Astrocyte (in vitro differentiated cells and primary cell): ENCODE measurements around the gene ABCC8. TPM values are rescaled to one million over a fixed set of nuclear protein-coding genes. Genes with fewer than 3 reads are reported as not detected.

ENCODE experiments used
- DNase-seq: peaks from one replicate; pipeline ENCODE4 v3.0.0-alpha.2; 2010; ENCODE audit warnings: low read depth
- FAIRE-seq: peaks from 2 replicates; lab custom pipeline; 2011; peaks lifted over from hg19 to GRCh38; lab: Jason Lieb, UNC
- H2AFZ ChIP-seq: 2 replicates; pipeline ENCODE4 v1.6.0; 2012; ENCODE audit warnings: low read depth, low read length, inconsistent platforms
- H3K27ac ChIP-seq: 2 replicates; pipeline ENCODE4 v1.5.1; 2011; ENCODE audit warnings: low read depth, low read length, inconsistent platforms
- H3K27me3 ChIP-seq: 2 replicates; pipeline ENCODE4 v1.6.0; 2011; ENCODE audit warnings: low read length, inconsistent platforms; ENCODE audit not compliant: insufficient read depth
- H3K36me3 ChIP-seq: 2 replicates; pipeline ENCODE4 v1.5.1; 2011; ENCODE audit warnings: low read length, inconsistent platforms; ENCODE audit not compliant: insufficient read depth
- H3K4me1 ChIP-seq: 2 replicates; pipeline ENCODE4 v1.5.1; 2011; ENCODE audit warnings: low read length, inconsistent platforms; ENCODE audit not compliant: insufficient read depth
- H3K4me2 ChIP-seq: 2 replicates; pipeline ENCODE4 v1.6.0; 2012; ENCODE audit warnings: low read length, inconsistent platforms
- H3K4me3 ChIP-seq: 2 replicates; pipeline ENCODE4 v1.5.1; 2011; ENCODE audit warnings: low read depth, mild to moderate bottlenecking, low read length, inconsistent platforms; ENCODE audit not compliant: insufficient read depth
- H3K79me2 ChIP-seq: 2 replicates; pipeline ENCODE4 v1.6.0; 2012; ENCODE audit warnings: mild to moderate bottlenecking, low read length, inconsistent platforms; ENCODE audit not compliant: insufficient read depth
- H3K9ac ChIP-seq: 2 replicates; pipeline ENCODE4 v1.6.0; 2012; ENCODE audit warnings: mild to moderate bottlenecking, low read length, inconsistent platforms
- H3K9me3 ChIP-seq: 2 replicates; pipeline ENCODE4 v1.5.1; 2012; ENCODE audit warnings: low read depth, mild to moderate bottlenecking, low read length, inconsistent platforms; ENCODE audit not compliant: insufficient read depth
- H4K20me1 ChIP-seq: 2 replicates; pipeline ENCODE4 v1.6.0; 2012; ENCODE audit warnings: low read length, inconsistent platforms; ENCODE audit not compliant: insufficient read depth
- H3K27ac Mint-ChIP-seq: one replicate; pipeline ENCODE4 v1.8.0; 2021; ENCODE audit warnings: mild to moderate bottlenecking, mixed read lengths; ENCODE audit not compliant: unreplicated experiment
- H3K27me3 Mint-ChIP-seq: one replicate; pipeline ENCODE4 v1.8.0; 2021; ENCODE audit warnings: low read depth, mixed read lengths; ENCODE audit not compliant: unreplicated experiment
- H3K36me3 Mint-ChIP-seq: one replicate; pipeline ENCODE4 v1.8.0; 2021; ENCODE audit warnings: low read depth, mixed read lengths; ENCODE audit not compliant: unreplicated experiment
- H3K4me1 Mint-ChIP-seq: one replicate; pipeline ENCODE4 v1.8.0; 2021; ENCODE audit warnings: low read depth, mixed read lengths; ENCODE audit not compliant: unreplicated experiment
- H3K4me3 Mint-ChIP-seq: one replicate; pipeline ENCODE4 v1.8.0; 2021; ENCODE audit warnings: mild to moderate bottlenecking, moderate library complexity, mixed read lengths; ENCODE audit not compliant: unreplicated experiment
- H3K9me3 Mint-ChIP-seq: one replicate; pipeline ENCODE4 v1.8.0; 2021; ENCODE audit warnings: mild to moderate bottlenecking, mixed read lengths; ENCODE audit not compliant: unreplicated experiment
- EZH2 ChIP-seq: IDR thresholded peaks from 2 replicates; pipeline ENCODE4 v1.6.1; 2012; ENCODE audit warnings: mild to moderate bottlenecking, low read length, inconsistent platforms; ENCODE audit not compliant: insufficient read depth
- total RNA-seq: library from RNA; stranded (reverse); gene quantifications from 2 replicates; pipeline ENCODE4 v1.2.1, GENCODE V29; 2021
- TF ChIP-seq, protein P1 (sequence below): IDR thresholded peaks from 2 replicates; pipeline ENCODE4 v1.5.1; 2011; ENCODE audit warnings: low read depth, mild to moderate bottlenecking, inconsistent platforms, low read length, moderate library complexity; ENCODE audit not compliant: insufficient read depth

Gene ABCC8
- total RNA-seq, 1 donor from 2014 or later, result not detected

DNA sequence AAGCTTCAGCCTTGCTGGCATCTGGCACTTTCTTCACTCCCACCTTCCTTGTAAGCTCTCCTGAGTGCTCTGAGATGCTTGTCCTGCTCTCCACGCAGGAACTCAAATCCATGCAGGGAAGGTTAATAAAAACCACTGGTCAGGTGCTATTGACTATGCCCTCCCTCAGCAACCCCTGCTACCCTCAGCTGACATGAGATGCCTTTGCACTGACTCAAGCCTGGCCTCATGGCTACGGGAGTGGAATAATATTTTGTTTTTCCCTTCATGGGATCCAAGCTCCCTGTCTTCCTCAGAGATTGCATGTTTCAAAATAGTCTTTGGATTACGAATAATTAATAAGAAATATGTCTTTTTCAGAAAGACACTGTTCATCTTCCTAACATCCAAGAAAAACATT is 31.7 kb upstream of the ABCC8 start:
- FAIRE-seq, result no peak
- Histone ChIP-seq H3K9me3 (no peaks in the 10 kb centered on the region), H3K9ac (no peak overlapping the region), H2AFZ (no peak overlapping the region), H3K36me3 (no peaks in the 10 kb centered on the region), H3K4me3 (no peak overlapping the region), H3K4me2 (no peak overlapping the region), H3K27me3 (peaks cover 10% of the 10 kb centered on the region), H3K4me1 (no peaks in the 10 kb centered on the region), H4K20me1 (no peaks in the 10 kb centered on the region), H3K79me2 (no peaks in the 10 kb centered on the region), H3K27ac (no peak overlapping the region)
- Mint-ChIP-seq H3K9me3 (peaks cover 1% of the 10 kb centered on the region), H3K27ac (no peak overlapping the region), H3K4me1 (peaks cover 12% of the 10 kb centered on the region), H3K27me3 (peaks cover 42% of the 10 kb centered on the region), H3K4me3 (no peak overlapping the region), H3K36me3 (no peaks in the 10 kb centered on the region)
- no peak for TF ChIP-seq EZH2
- no peak for DNase-seq

DNA sequence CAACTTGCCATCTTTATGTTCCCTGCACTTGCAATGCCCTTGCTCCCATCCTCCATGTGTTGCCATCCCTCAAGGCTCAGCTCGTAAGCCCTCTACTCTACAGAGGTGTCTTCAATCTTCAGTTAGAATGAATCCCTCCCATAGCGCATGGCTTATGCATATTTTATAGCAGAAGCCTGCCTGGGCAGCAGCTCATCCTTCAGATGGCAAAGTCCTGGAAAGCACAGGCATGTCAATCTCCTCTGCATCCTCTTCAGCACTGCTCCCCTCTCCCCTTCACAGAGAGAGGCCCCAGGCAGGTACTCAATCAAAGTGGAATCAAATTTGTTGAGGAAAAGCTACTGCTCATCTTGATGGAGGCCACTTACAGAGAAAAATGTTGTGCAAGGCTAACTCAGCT is 31.1 kb upstream of the ABCC8 start:
- Histone ChIP-seq H3K4me1 (no peaks in the 10 kb centered on the region), H3K27me3 (peaks cover 9% of the 10 kb centered on the region), H2AFZ (no peak overlapping the region), H3K9me3 (no peaks in the 10 kb centered on the region), H3K4me3 (no peak overlapping the region), H3K9ac (no peak overlapping the region), H3K4me2 (no peak overlapping the region), H4K20me1 (no peaks in the 10 kb centered on the region), H3K36me3 (no peaks in the 10 kb centered on the region), H3K79me2 (no peaks in the 10 kb centered on the region), H3K27ac (no peak overlapping the region)
- Mint-ChIP-seq H3K36me3 (no peaks in the 10 kb centered on the region), H3K27ac (no peak overlapping the region), H3K27me3 (peaks cover 43% of the 10 kb centered on the region), H3K4me3 (no peak overlapping the region), H3K4me1 (peaks cover 12% of the 10 kb centered on the region), H3K9me3 (no peaks in the 10 kb centered on the region)
- no peak for TF ChIP-seq EZH2
- TF ChIP-seq, protein P1, sequence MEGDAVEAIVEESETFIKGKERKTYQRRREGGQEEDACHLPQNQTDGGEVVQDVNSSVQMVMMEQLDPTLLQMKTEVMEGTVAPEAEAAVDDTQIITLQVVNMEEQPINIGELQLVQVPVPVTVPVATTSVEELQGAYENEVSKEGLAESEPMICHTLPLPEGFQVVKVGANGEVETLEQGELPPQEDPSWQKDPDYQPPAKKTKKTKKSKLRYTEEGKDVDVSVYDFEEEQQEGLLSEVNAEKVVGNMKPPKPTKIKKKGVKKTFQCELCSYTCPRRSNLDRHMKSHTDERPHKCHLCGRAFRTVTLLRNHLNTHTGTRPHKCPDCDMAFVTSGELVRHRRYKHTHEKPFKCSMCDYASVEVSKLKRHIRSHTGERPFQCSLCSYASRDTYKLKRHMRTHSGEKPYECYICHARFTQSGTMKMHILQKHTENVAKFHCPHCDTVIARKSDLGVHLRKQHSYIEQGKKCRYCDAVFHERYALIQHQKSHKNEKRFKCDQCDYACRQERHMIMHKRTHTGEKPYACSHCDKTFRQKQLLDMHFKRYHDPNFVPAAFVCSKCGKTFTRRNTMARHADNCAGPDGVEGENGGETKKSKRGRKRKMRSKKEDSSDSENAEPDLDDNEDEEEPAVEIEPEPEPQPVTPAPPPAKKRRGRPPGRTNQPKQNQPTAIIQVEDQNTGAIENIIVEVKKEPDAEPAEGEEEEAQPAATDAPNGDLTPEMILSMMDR, result no peak
- FAIRE-seq, result no peak
- DNase-seq, result no peak

DNA sequence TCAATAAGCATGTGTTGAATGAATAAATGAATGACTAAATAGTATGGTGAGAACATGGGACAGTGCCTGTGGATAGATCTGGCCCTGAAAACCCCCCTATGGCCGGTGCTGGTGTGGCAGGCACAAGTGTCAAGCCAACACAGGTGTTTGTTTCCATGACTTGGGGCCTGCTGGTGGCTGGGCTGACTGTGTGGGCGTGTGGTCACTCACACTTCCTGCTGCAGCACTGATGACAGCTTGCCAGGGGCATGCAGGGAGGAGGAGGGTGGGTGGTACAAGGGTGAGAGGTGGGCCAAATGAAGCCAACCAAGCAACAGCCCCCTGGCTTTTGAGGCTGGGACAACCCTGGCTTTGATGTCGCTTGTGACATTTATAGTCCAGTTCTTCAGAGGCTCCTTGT is 30.3 kb upstream of the ABCC8 start:
- H2AFZ ChIP-seq, result no peak overlapping the region
- Mint-ChIP-seq H3K27me3 (peaks cover 41% of the 10 kb centered on the region), H3K4me3 (no peak overlapping the region), H3K9me3 (no peaks in the 10 kb centered on the region), H3K4me1 (peaks cover 12% of the 10 kb centered on the region), H3K36me3 (no peaks in the 10 kb centered on the region), H3K27ac (no peak overlapping the region)
- DNase-seq, result no peak
- H3K79me2 ChIP-seq, result no peaks in the 10 kb centered on the region
- H4K20me1 ChIP-seq, result no peaks in the 10 kb centered on the region
- no peak overlapping the region for H3K27ac ChIP-seq
- H3K9ac ChIP-seq, result no peak overlapping the region
- H3K4me2 ChIP-seq, result no peak overlapping the region
- FAIRE-seq, result no peak
- no peaks in the 10 kb centered on the region for H3K9me3 ChIP-seq
- H3K27me3 ChIP-seq, result peaks cover 9% of the 10 kb centered on the region
- TF ChIP-seq, protein P1, result no peak
- no peak for TF ChIP-seq EZH2
- no peak overlapping the region for H3K4me3 ChIP-seq
- no peaks in the 10 kb centered on the region for H3K36me3 ChIP-seq
- H3K4me1 ChIP-seq, result no peaks in the 10 kb centered on the region
